Mucosa of rectum (tissue), 2 donors: Measurements from ENCODE around the gene PIP4K2C.
A peak's percentile ranks its signal among the peaks of the same experiment; 100 is the strongest.

ENCODE experiments used
- H3K27ac ChIP-seq, 2 donors: one replicate each; pipeline ENCODE4 v1.7.0; 2013; ENCODE audit warnings: inconsistent platforms in 2 of 2, low read depth in 2 of 2, low read length in 2 of 2
- H3K27me3 ChIP-seq, 2 donors: one replicate each; pipeline ENCODE4 v1.7.0; 2013; ENCODE audit warnings: low read length in 2 of 2; ENCODE audit not compliant: control insufficient read depth in 2 of 2, insufficient read depth in 2 of 2
- H3K36me3 ChIP-seq, 2 donors: one replicate each; pipeline ENCODE4 v1.7.0; 2013; ENCODE audit warnings: low read length in 2 of 2; ENCODE audit not compliant: control insufficient read depth in 2 of 2, insufficient read depth in 2 of 2
- H3K4me1 ChIP-seq, 2 donors: one replicate each; pipeline ENCODE4 v1.7.0; 2013; ENCODE audit warnings: low read length in 2 of 2, mild to moderate bottlenecking in 1 of 2; ENCODE audit not compliant: control insufficient read depth in 2 of 2, insufficient read depth in 2 of 2
- H3K4me3 ChIP-seq, 2 donors: one replicate each; pipeline ENCODE4 v1.7.0; 2013; ENCODE audit warnings: low read length in 2 of 2
- H3K9ac ChIP-seq, 2 donors: one replicate each; pipeline ENCODE4 v1.7.0; 2013; ENCODE audit warnings: low read length in 2 of 2, low read depth in 1 of 2, mild to moderate bottlenecking in 1 of 2
- H3K9me3 ChIP-seq, 2 donors: one replicate each; pipeline ENCODE4 v1.7.0; 2013; ENCODE audit warnings: low read length in 2 of 2; ENCODE audit not compliant: control insufficient read depth in 2 of 2
- donor health status: healthy.
- donor health status: Normal muscosa, but diverticular disease.

Gene PIP4K2C

GRCh38 chr12:57626921-57627445, 36.0 kb downstream of the PIP4K2C start:
- peaks cover 69 to 71% of the 10 kb centered on the region in 2 donors for H3K27me3 ChIP-seq
- no peak overlapping the region for H3K27ac ChIP-seq
- H3K4me1 ChIP-seq: no peaks in the 10 kb centered on the region
- no peak overlapping the region for H3K9ac ChIP-seq
- H3K36me3 ChIP-seq: no peaks in the 10 kb centered on the region
- H3K4me3 ChIP-seq: no peak overlapping the region
- no peaks in the 10 kb centered on the region for H3K9me3 ChIP-seq

- H3K9me3 ChIP-seq: no peaks in the 10 kb centered on the region
- H3K4me3 ChIP-seq: no peak overlapping the region
- peaks cover 0 to 2% of the 10 kb centered on the region in 2 donors for H3K4me1 ChIP-seq
- H3K27me3 ChIP-seq: peaks cover 64 to 69% of the 10 kb centered on the region in 2 donors
- no peaks in the 10 kb centered on the region for H3K36me3 ChIP-seq
- no peak overlapping the region for H3K9ac ChIP-seq
- no peak overlapping the region for H3K27ac ChIP-seq
Measured at GRCh38 chr12:57627501-57628279, 36.7 kb downstream of the PIP4K2C start.

- H3K36me3 ChIP-seq: no peaks in the 10 kb centered on the region
- peaks cover 60 to 64% of the 10 kb centered on the region in 2 donors for H3K27me3 ChIP-seq
- H3K4me1 ChIP-seq: peaks cover 0 to 2% of the 10 kb centered on the region in 2 donors
- no peaks in the 10 kb centered on the region for H3K9me3 ChIP-seq
- no peak overlapping the region for H3K9ac ChIP-seq
- H3K4me3 ChIP-seq: no peak overlapping the region
- no peak overlapping the region for H3K27ac ChIP-seq
Measured at GRCh38 chr12:57628280-57629191, 37.5 kb downstream of the PIP4K2C start.

GRCh38 chr12:57629897-57630471, 39.0 kb downstream of the PIP4K2C start:
- H3K4me3 ChIP-seq: no peak overlapping the region
- peaks cover 49 to 52% of the 10 kb centered on the region in 2 donors for H3K27me3 ChIP-seq
- no peaks in the 10 kb centered on the region for H3K9me3 ChIP-seq
- no peaks in the 10 kb centered on the region for H3K36me3 ChIP-seq
- no peak overlapping the region for H3K27ac ChIP-seq
- H3K4me1 ChIP-seq: peaks cover 0 to 2% of the 10 kb centered on the region in 2 donors
- H3K9ac ChIP-seq: no peak overlapping the region

GRCh38 chr12:57630891-57631433, 40.0 kb downstream of the PIP4K2C start:
- no peak overlapping the region for H3K4me3 ChIP-seq
- no peaks in the 10 kb centered on the region for H3K36me3 ChIP-seq
- no peak overlapping the region for H3K9ac ChIP-seq
- no peak overlapping the region for H3K27ac ChIP-seq
- no peaks in the 10 kb centered on the region for H3K9me3 ChIP-seq
- peaks cover 42 to 43% of the 10 kb centered on the region in 2 donors for H3K27me3 ChIP-seq
- peaks cover 0 to 2% of the 10 kb centered on the region in 2 donors for H3K4me1 ChIP-seq

- Histone ChIP-seq H3K9me3 (no peaks in the 10 kb centered on the region), H3K27ac (no peak overlapping the region), H3K9ac (no peak overlapping the region), H3K36me3 (no peaks in the 10 kb centered on the region), H3K4me1 (peaks cover 0 to 2% of the 10 kb centered on the region in 2 donors), H3K4me3 (no peak overlapping the region), H3K27me3 (peaks cover 36 to 39% of the 10 kb centered on the region in 2 donors)
Measured at GRCh38 chr12:57631566-57632072, 40.6 kb downstream of the PIP4K2C start.

- Histone ChIP-seq H3K27ac (no peak overlapping the region), H3K9me3 (no peaks in the 10 kb centered on the region), H3K27me3 (peaks cover 36% of the 10 kb centered on the region in 2 donors), H3K4me1 (peaks cover 0 to 2% of the 10 kb centered on the region in 2 donors), H3K4me3 (peak overlapping the region; percentile 34 to 37), H3K36me3 (no peaks in the 10 kb centered on the region), H3K9ac (peak overlapping the region in 1 of 2 donors; percentile 50)
Measured at GRCh38 chr12:57632073-57632957, 41.3 kb downstream of the PIP4K2C start.

GRCh38 chr12:57632958-57633840, 42.2 kb downstream of the PIP4K2C start, which contains the start of gene B4GALNT1:
TSS of gene B4GALNT1 (minus strand) at chr12:57633201. CDS start at chr12:57632132, 1,069 bp downstream.
- peak within 1 kb of the TSS; percentile 34 to 37 for H3K4me3 ChIP-seq
- no peaks in the 10 kb centered on the region for H3K9me3 ChIP-seq
- no peak within 1 kb of the TSS for H3K27ac ChIP-seq
- H3K36me3 ChIP-seq: no peaks in the 10 kb centered on the region
- peaks cover 0 to 2% of the 10 kb centered on the region in 2 donors for H3K4me1 ChIP-seq
- peak within 1 kb of the TSS in 1 of 2 donors; percentile 50 for H3K9ac ChIP-seq
- peaks cover 31% of the 10 kb centered on the region in 2 donors for H3K27me3 ChIP-seq
